ENCODE results near the gene LMOD1. TPM values are rescaled to one million over a fixed set of nuclear protein-coding genes. Genes with fewer than 3 reads are reported as not detected.

LMOD1 gene
- total and polyA plus RNA-seq, 11 donors: 4.6 to 24.9 (median 10.0) TPM

- Histone ChIP-seq H3K27ac (peak overlapping the region in 2 of 12 donors; percentile 24 to 80), H3K4me3 (no peak overlapping the region), H3K4me1 (peaks cover 0 to 56% (median 22%) of the 10 kb centered on the region in 12 donors), H3K36me3 (peaks cover 0 to 12% (median 3%) of the 10 kb centered on the region in 9 donors), H3K27me3 (no peaks in the 10 kb centered on the region), H3K9me3 (no peaks in the 10 kb centered on the region)
- intact Hi-C loops (cut with DNase I): no loop called here
- ATAC-seq (no peak), DNase-seq (no peak)
- 73 to 85% (median 78%) methylated on average over 5 of the region's 5 CpGs for WGBS, 4 donors
- TF ChIP-seq POLR2A (IDR thresholded peaks at IDR 0.05) (no peak), CTCF (IDR thresholded peaks at IDR 0.05) (no peak)
These were observed 45.9 kb downstream of the LMOD1 start for GRCh38 chr1:201900476-201900875.

- Histone ChIP-seq H3K27ac (peak overlapping the region in 2 of 12 donors; percentile 24 to 80), H3K36me3 (peaks cover 0 to 12% (median 3%) of the 10 kb centered on the region in 9 donors)
These were observed 46.5 kb downstream of the LMOD1 start for GRCh38 chr1:201899683-201900429.

DNA sequence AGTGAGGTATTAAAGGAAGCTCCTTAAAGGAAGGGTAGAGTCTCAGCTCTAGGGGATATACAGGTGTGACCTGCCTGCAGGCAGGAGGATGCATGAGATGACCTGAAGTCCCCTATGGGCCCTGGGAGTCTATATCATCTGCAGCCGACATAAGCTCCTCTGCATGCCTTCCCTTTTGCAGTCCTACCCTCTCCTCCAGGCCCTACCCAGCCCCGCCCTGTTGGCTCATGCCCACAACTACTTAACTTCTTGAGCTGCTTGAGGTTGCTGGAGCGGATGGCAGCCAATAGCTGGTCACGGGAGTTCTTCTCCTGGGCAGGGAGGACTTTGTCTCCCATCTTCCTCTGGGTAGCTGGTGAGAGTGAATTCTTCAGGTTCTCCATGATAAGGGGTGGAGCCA, 47.4 kb downstream of the LMOD1 start:
- WGBS, 4 donors: 62 to 75% (median 73%) methylated on average over 4 of the region's 4 CpGs
- Histone ChIP-seq H3K27me3 (no peaks in the 10 kb centered on the region), H3K9me3 (no peaks in the 10 kb centered on the region), H3K4me1 (peaks cover 0 to 42% (median 13%) of the 10 kb centered on the region in 12 donors), H3K36me3 (peaks cover 0 to 12% (median 3%) of the 10 kb centered on the region in 9 donors), H3K4me3 (no peak overlapping the region), H3K27ac (peak overlapping the region in 1 of 12 donors; percentile 80)
- DNase-seq (no peak), ATAC-seq (no peak)
- intact Hi-C loops (cut with DNase I): loop anchor here in 8 of 10 donors (5.0 to 10.0 kb wide), 7 partner anchors 46 to 236 kb away; partner anchors contain the start of genes TIMM17A (in 3 of the 8), LMOD1 (in 2 of the 8) and GPR37L1 (in 1 of the 8)
- TF ChIP-seq CTCF (IDR thresholded peaks at IDR 0.05) (no peak), POLR2A (IDR thresholded peaks at IDR 0.05) (no peak)

More at GRCh38 chr1:201899683-201900429, 46.5 kb downstream of the LMOD1 start:
- intact Hi-C loops (cut with DNase I): loop anchor here in 8 of 10 donors (5.0 to 10.0 kb wide), 7 partner anchors 45 to 235 kb away; partner anchors contain the start of genes TIMM17A (in 3 of the 8), LMOD1 (in 2 of the 8) and GPR37L1 (in 1 of the 8)
- no peak for DNase-seq
- TF ChIP-seq POLR2A (IDR thresholded peaks at IDR 0.05): no peak
- no peak for TF ChIP-seq CTCF (IDR thresholded peaks at IDR 0.05)
- Histone ChIP-seq H3K4me3 (no peak overlapping the region), H3K4me1 (peaks cover 0 to 49% (median 16%) of the 10 kb centered on the region in 12 donors), H3K27me3 (no peaks in the 10 kb centered on the region), H3K9me3 (no peaks in the 10 kb centered on the region)
- 90 to 93% (median 91%) methylated on average over 20 of the region's 20 CpGs for WGBS, 4 donors
- ATAC-seq: no peak

DNA sequence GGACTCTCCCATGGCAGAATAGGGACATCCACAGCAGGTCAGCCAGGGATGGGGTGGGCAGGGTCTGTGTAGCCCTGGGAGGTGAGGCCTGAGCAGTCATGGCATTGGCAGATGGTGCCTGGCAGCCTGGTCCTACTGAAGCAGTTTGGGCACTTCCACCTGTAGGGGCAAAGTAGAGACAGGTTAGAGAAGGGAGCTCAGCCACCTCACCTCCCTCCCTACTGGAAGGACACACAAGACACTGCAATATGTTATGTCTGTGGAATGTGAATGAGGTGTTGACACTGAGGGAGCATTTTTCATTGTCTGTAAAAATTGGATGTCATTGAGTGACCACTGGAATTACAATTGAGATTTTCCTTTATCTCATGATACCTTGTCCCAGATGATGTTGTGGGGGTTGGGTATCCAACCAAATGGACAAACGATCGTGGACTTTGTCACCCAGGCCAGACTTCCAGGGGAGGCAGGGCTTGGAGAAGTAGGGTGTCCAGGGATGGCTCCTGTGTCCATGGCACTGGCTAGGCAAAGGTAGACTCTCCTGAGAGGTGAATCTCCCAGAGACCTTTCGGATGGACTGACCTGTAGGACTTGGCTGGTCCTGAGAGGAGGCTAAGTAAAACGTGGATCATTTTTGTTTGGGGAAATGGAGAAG, 48.0 kb downstream of the LMOD1 start:
- ATAC-seq (no peak), DNase-seq (peak in 1 of 5 donors; percentile 17)
- peak overlapping the region in 5 of 12 donors; percentile 56 to 81 (median 76) for H3K27ac ChIP-seq
- intact Hi-C loops (cut with DNase I): loop anchor here in 8 of 10 donors (5.0 to 10.0 kb wide), 7 partner anchors 46 to 236 kb away; partner anchors contain the start of genes TIMM17A (in 3 of the 8), LMOD1 (in 2 of the 8) and GPR37L1 (in 1 of the 8)
- H3K36me3 ChIP-seq: peaks cover 0 to 12% (median 3%) of the 10 kb centered on the region in 9 donors
- H3K4me1 ChIP-seq: peaks cover 0 to 37% (median 10%) of the 10 kb centered on the region in 12 donors
- WGBS, 4 donors: 76 to 86% (median 85%) methylated on average over 4 of the region's 4 CpGs
- H3K9me3 ChIP-seq: no peaks in the 10 kb centered on the region
- no peaks in the 10 kb centered on the region for H3K27me3 ChIP-seq
- no peak overlapping the region for H3K4me3 ChIP-seq
- TF ChIP-seq POLR2A (IDR thresholded peaks at IDR 0.05) (no peak), CTCF (IDR thresholded peaks at IDR 0.05) (no peak)

Data from heart left ventricle (tissue), 16 donors.